Measurements from ENCODE around the gene TRIM68. TPM values are rescaled to one million over a fixed set of nuclear protein-coding genes. Genes with fewer than 3 reads are reported as not detected.
A peak's percentile ranks its signal among the peaks of the same experiment; 100 is the strongest.

TRIM68 gene
- total RNA-seq, 6 experiments from 2014 or later: 3.3 to 8.6 (median 5.8) TPM

DNA sequence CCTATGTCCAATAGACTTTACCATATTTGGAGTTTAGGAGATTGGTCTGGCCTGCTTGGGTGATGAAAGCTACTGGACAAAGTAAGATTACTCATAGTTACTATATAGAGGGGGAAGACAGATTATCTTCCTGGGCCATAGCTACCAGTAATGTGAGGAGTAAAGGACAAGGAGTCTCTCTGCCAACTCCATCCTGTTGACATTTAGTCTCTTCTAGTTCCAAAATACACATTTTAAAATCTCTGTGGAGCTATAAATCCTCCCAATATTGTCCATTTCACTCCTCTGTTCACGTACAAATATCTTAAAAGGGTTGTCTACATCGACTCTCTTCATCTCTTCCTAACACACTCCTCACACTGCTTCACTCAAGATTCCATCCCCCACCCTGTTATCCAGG is 28.1 kb upstream of the TRIM68 start:
- DNase-seq: no peak
- intact Hi-C loops (cut with DNase I): no loop called here
- 33% methylated on average over 1 of the region's 2 CpGs for WGBS (ENCODE audit: insufficient coverage, low coverage, low lambda C conversion rate, missing lambda C conversion rate)

DNA sequence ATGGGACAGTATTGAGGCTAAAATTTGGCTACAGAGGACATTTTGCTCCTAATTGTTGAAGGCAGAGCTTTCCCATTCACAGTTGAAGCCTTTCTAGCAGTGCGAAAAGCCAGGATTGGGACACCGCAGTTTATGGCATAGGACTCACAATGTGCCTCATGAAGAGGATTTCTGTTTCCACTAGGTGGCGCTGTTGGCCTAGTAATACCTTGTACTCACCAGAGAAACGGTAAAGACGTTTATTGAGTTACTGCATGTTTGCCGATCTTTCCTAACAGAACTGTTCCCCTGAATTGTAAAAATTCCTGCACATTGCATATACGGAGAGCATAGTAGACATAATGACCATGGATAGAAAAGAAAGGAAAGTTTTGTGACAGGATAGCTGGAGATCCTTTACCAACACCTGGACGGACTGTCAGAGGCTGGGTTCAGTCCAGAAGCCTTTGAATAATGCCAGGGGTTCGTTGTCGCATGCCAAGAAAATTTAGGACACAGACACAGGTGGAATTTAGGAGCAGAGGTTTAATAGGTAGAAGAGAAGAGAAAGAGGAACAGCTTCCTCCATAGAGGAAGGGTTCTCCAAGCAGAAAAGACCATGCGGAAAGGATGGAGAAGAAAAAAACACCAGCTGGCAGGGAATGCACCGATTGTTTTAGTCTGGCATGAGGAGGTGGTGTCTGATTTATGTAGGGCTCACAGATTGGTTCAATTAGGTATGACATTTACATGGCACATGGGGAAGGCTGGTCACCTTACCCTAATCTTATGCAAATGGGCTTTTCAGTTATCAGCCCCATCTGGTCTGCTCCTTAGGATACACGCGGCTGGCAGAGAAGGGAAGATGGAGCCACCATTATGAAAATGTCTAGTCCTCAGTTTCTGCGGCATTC is 18.4 kb upstream of the TRIM68 start:
- peak; percentile 69 to 79 (median 76) for ATAC-seq
- 41% methylated on average over 15 of the region's 15 CpGs for WGBS (ENCODE audit: insufficient coverage, low coverage, low lambda C conversion rate, missing lambda C conversion rate)
- no peaks in the 10 kb centered on the region for H3K4me1 ChIP-seq
- intact Hi-C loops (cut with DNase I): no loop called here
- H3K27me3 ChIP-seq: no peaks in the 10 kb centered on the region
- no peak overlapping the region for H3K27ac ChIP-seq
- no peaks in the 10 kb centered on the region for H3K36me3 ChIP-seq
- no peak for TF ChIP-seq POLR2A (IDR thresholded peaks at IDR 0.05)
- TF ChIP-seq, protein P1, sequence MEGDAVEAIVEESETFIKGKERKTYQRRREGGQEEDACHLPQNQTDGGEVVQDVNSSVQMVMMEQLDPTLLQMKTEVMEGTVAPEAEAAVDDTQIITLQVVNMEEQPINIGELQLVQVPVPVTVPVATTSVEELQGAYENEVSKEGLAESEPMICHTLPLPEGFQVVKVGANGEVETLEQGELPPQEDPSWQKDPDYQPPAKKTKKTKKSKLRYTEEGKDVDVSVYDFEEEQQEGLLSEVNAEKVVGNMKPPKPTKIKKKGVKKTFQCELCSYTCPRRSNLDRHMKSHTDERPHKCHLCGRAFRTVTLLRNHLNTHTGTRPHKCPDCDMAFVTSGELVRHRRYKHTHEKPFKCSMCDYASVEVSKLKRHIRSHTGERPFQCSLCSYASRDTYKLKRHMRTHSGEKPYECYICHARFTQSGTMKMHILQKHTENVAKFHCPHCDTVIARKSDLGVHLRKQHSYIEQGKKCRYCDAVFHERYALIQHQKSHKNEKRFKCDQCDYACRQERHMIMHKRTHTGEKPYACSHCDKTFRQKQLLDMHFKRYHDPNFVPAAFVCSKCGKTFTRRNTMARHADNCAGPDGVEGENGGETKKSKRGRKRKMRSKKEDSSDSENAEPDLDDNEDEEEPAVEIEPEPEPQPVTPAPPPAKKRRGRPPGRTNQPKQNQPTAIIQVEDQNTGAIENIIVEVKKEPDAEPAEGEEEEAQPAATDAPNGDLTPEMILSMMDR (IDR thresholded peaks at IDR 0.05): peak; percentile 43 to 62 (median 48)
- DNase-seq: peak in 2 of 3 donors; percentile 27 to 54
- H3K9me3 ChIP-seq: no peaks in the 10 kb centered on the region
- H3K4me3 ChIP-seq: no peak overlapping the region

More for the DNA sequence above, 28.1 kb upstream of the TRIM68 start:
- TF ChIP-seq, protein P1 (IDR thresholded peaks at IDR 0.05): no peak
- no peak for TF ChIP-seq POLR2A (IDR thresholded peaks at IDR 0.05)
- Histone ChIP-seq H3K4me3 (no peak overlapping the region), H3K36me3 (no peaks in the 10 kb centered on the region), H3K9me3 (no peaks in the 10 kb centered on the region), H3K27ac (no peak overlapping the region), H3K4me1 (peaks cover 0 to 5% (median 0%) of the 10 kb centered on the region in 4 donors), H3K27me3 (no peaks in the 10 kb centered on the region)
- no peak for ATAC-seq

DNA sequence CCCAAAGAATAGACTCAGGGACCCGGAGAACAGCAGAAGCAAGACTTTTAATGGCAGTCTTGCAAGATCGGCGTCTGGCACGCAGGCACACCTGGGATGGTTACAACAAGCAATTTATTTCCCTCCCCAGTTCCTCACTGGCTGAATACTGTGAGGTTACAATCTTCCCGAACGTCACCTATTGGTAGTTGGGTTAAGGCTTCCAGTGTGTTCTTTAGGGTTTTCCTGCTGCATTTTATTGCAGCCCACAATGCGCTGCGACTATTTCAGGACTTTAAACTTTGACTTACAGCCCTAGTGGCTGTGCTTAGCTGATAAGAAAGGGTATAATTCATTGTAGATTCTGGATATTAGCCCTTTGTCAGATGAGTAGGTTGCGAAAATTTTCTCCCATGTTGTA is 11.5 kb upstream of the TRIM68 start:
- H3K27ac ChIP-seq: no peak overlapping the region

DNA sequence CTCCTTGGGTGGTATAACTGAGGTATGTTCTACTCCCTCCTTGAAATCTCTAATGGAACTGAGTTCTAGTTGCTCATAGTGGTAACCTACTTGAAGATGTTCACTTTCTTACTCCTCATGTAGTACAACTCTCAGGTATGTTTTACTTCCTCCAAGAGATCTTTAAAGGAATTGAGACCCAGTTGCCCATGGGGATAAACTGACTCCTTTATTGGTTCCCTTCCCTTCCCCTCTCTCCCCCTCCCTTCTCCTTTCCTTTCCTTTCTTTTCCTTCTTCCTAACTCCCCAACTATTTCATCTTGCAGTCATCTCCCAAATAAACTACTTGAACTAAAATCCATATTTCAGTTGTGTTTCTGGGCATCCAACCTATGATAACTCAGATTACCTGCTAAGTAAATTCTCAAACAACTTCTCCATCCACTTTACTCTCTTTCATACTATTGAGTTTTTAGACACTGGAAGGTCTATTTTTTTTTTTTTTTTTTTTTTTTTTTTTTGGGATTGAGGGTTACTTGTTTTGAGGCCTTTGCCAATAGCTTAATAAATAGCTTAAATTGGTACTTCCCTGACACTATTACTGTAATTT is 7.9 kb upstream of the TRIM68 start:
- TF ChIP-seq, protein P1 (IDR thresholded peaks at IDR 0.05): no peak
- no peak for TF ChIP-seq POLR2A (IDR thresholded peaks at IDR 0.05)
- Histone ChIP-seq H3K4me1 (no peaks in the 10 kb centered on the region), H3K36me3 (no peaks in the 10 kb centered on the region), H3K27me3 (no peaks in the 10 kb centered on the region), H3K4me3 (no peak overlapping the region), H3K27ac (no peak overlapping the region), H3K9me3 (no peaks in the 10 kb centered on the region)
- no peak for DNase-seq
- no peak for ATAC-seq
- intact Hi-C loops (cut with DNase I): no loop called here

More for the DNA sequence above, 11.5 kb upstream of the TRIM68 start:
- Histone ChIP-seq H3K4me1 (no peaks in the 10 kb centered on the region), H3K9me3 (no peaks in the 10 kb centered on the region), H3K4me3 (no peak overlapping the region), H3K27me3 (no peaks in the 10 kb centered on the region), H3K36me3 (no peaks in the 10 kb centered on the region)
- intact Hi-C loops (cut with DNase I): no loop called here
- 54% methylated on average over 9 of the region's 9 CpGs for WGBS (ENCODE audit: insufficient coverage, low coverage, low lambda C conversion rate, missing lambda C conversion rate)
- TF ChIP-seq POLR2A (IDR thresholded peaks at IDR 0.05): no peak
- TF ChIP-seq, protein P1 (IDR thresholded peaks at IDR 0.05): no peak
- ATAC-seq (no peak), DNase-seq (no peak)

Measured in right lobe of liver (tissue), 6 donors.